Activated T-cell treated with anti-CD3 and anti-CD28 coated beads, Interleukin-2, amount 50 U/mL, for 48 hours (primary cell): Measurements from ENCODE around the gene TRMT44.

Experiments
- DNase-seq, 2 experiments: peaks; one replicate each; pipeline ENCODE4 v3.0.0-alpha.2; 2020

Gene TRMT44

DNA sequence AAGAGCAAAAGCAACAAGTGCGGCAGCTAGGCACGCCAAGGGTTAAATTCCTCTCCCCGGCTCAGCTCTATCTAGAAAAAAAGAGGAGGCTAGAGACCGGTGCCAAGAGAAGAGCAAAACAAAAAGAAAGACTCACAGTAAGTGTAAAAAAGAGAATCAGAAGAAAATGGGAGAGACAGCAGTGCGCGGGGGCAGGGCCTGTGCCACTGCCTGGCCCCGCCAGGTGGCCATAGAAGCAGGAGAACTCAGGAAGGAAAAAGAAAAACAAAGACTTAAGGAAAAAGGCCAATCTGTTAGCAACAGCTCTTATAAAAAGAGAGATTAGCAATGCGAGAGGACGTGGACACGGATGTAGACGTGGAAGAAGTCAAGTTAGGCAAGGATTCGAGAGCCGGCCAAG, 3.3 kb upstream of the TRMT44 start:
- no peak for DNase-seq

DNA sequence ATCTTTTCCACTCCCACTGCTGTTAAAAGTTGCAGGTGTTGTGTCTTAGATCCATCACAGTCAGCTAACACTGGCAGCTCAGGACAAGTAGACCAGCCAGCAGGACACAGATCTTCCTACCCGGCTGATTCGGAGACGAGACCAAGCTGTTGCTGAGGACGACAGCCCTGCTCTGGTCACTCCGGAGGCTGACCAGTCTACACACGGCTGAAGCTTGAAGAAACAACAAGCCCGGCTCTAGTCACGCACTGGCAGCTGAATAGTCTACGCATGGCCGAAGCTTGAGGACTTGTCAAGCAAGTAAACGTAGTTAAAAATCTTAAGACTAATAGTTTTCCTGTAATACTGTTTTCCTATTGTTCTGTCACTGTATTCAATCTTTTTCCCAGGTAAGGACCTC, 1.8 kb upstream of the TRMT44 start:
- DNase-seq = no peak

DNA sequence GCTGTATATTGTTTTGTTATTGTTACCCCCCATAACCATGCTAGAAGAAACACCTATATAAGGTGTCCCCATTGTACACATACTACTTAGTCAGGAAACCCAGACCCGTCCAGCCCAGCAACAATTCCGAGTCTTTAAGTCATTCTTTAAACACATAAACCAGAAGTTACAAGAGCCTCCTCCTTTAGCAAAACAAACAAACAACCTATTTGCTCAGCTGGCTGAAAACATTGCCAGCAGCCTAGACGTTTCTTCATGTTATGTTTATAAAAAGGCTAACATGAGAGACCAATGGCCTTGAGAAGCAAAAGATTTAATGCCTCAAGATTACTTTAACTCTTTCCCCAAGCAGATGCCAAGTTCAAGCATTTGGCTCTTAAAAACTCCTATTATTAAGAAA, 1.4 kb upstream of the TRMT44 start:
- DNase-seq = no peak

DNA sequence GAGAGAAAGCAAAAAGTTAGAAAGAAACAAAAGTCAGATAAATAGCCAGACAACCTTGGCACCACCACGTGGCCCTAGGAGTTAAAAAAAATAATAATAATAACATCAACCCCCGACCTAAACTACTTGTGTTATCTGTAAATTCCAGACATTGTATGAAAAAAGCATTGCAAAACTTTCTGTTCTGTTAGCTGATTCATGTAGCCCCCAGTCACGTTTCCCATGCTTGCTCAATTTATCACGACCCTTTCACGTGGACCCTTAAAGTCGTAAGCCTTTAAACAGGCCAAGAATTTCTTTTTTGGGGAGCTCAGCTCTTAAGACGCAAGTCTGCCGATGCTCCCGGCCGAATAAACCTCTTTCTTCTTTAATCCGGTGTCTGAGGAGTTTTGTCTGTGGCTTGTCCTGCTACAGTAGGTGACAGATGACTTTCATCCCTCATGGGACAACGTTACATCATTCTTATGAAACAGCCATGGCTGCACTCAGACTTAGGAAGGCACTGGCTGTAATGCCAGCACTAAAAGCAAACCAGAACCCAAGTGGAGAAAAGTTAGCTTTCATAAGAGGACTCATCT, 574 bp upstream of the TRMT44 start:
- DNase-seq = peak in 1 of 2 experiments; percentile 48

DNA sequence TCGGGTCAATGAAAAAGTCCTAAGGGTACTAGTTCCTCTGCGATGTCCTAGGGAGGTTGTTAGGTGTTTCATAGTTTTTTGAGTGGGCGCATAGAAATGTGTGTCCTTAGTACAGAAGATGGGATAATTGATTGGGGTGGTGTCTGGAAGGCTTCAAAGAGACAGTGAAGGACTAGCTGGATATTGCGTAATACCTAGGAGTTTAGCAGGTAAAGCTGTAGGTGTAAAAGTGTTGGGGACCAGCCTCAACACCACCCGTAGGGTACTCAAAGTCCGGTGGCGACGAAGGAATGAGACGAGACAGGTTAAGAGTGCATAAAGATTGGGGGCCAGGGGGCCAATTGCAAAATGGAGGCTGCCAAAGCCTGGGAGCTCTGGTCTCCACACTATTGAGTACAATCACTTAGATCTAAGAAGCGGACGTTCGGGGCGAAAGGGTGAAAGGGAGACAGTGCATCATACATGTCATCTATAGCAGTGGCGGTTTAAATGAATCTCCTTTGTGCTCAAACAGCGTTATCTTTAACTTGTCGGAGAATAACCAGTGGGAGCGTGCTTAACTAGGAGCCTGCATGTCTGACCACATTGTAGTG, 1.0 kb downstream of the TRMT44 start:
- no peak for DNase-seq

DNA sequence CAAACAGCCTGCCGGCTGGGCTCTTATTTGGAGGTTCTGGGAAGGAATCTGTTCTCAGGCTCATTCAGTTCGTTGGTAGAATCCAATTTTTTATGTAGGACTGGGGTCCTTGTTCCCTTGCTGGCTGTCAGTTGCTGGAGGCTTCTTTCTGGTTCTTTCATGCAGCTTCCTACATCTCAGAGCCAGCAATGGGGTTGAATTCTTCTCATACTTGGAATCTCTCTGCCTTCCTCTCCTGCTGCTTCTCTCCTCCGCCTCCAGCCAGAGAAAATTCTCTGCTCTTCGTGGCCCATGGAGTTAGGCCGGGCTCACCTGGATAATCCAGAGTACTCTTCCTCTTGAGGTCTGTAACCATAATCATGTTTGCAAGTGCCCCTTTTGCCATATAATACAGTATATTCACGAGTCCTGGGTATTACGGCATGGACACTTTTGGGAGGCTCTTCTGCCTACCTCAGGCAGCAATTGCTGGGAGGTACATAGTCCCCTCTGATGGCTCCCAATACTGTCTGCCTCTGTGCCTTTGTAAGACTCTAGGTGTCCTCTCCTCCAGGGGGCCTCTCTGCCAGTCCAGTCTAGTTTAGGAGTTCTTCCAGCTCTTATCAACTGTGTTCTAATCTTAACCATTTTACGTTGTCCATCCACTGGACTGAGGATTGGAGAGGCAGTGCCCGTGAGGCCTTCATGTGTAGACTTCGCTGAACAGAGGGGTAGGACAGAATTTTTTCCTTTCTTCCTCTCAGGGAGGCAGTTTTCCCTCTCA, 2.2 kb downstream of the TRMT44 start:
- no peak for DNase-seq

DNA sequence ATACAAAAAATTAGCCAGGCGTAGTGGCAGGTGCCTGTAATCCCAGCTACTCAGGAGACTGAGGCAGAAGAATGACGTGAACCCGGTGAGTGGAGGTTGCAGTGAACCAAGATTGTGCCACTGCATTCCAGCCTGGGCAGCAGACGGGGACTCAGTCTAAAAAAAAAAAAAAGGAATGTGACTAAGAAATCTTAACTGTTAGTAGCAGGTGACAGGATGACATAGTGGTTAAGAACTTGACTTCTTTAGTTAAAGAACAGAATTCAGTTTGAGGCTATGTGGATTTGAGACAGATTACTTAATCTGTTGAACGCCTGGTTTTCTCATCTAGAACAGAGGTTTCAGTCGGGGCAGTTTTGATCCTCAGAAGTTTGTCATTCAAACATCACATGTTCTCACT, 3.2 kb downstream of the TRMT44 start:
- no peak for DNase-seq

DNA sequence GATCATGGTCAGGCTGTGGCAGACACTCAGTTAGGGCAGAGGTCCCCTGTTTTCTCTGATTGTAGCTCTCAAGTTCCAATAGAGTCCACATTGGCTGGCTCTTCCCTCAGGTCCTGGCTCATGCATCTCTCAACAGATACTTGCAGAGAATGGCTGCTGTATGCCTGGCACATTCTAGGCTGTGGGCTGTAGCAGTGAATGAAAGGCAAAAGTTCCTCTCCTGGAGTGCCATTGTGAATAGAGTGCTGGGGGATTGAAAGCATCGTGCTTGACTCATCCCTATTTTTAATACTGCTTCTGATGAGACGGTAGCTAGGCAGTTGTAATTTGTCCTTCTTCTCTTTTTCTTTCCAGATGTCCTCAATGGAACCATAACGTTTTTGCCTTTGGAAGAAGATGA, 5.5 kb downstream of the TRMT44 start:
- no peak for DNase-seq

DNA sequence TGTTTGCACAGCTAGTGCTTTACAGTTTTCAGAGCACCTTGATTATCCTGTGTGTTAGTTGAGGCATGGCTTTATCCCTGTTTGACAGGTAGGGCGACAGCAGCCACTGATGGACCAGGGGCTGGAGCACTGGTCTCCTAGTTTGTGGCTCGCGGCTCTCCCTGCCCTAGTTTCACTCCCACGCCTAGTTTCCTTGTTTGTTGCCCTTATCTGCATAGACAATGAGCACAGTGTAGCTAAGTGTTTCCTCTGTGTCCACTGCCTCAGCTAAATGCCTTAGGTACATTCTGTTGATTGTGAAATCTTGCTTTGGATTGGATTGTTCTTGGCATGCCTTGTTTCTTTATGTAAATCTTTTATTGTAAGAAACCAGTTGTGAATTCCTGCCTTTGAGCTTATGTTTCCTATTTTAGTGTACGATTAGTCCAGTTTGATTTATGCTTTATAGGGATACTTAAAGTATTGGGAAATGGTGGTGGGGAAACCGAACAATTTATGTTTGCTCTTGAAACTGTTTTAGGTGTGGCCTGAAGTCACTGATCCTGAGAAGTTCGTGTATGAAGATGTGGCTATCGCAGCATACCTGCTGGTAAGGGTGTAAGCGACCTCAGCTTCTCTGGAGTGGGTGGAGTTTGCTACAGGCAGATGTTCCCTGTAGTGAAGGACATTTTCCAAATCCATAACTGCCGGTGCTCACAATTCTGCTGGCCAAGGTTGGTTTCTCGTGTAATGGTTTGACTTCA, 11.0 kb downstream of the TRMT44 start:
- DNase-seq = no peak

DNA sequence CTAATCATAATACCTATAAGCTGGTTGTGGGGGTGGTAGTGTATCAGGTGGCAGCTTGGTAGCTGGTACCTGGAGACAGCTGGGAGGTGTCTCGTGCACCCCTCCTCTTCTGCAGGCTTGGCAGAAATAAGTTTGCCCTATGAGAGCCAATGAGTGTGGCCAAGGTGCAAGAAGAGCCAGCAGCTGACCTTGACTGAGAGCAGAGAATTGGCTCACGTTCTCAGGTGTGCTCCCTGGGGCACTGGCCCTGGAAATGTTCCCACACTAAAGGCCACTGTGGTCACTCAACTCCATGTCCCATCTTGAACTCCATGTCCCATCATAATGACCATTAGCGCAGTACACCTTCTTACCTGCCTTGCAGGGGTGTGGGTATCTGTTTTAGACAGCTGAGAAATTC, 13.4 kb downstream of the TRMT44 start:
- no peak for DNase-seq

DNA sequence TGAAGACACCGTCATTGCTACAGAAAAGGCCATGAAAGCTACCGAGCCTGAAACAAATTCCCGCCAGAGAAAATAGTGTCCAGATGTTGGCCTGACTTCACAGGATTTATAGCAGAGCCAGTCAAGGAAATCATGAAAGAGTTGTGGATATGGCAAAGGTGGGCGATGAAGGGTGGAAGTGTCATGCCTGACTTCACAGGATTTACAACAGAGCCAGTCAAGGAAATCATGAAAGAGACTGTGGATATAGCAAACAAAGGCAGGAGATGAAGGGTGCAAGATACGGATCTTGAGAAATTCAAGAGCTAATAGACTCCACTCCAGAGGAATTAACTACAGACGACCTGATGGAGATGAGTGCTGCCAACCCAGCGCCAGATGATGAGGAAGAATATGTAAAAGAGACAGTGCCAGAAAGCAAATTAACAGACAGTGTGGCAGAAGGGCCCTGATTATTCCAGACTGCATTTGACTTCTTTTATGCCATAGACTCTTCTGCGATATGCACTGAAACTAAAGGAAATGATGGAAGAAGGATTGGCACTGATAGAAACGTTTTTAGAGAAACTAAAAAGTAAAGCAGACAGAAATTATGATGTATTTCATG, 17.2 kb downstream of the TRMT44 start:
- DNase-seq = no peak

DNA sequence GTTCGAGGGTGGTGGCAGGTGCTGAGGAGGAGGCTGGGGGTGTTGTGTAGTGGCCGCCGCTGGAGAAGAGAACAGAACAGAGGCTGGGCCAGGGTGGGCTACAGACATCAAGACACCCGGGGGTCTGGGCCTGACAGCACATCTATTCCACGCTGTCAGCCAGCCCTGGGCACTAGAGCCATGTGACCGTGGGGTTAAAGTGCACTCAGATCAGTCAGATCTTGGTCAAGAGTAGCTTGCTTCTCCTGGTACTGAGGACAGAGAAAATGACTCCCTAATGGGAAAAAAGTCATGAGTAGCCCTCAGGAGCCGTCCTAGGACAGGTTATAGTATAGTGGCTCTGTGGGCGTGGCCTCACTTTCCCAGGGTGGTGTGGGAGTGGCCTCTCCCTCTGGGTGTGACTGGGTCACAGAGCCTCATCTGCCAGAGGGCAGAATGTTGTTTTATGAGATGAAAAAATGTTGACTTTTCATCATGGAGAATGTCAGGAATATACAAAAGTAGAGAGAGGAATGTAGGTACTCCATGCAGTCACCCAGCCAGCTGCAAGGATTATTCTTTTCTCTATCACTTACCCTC, 19.4 kb downstream of the TRMT44 start:
- no peak for DNase-seq

DNA sequence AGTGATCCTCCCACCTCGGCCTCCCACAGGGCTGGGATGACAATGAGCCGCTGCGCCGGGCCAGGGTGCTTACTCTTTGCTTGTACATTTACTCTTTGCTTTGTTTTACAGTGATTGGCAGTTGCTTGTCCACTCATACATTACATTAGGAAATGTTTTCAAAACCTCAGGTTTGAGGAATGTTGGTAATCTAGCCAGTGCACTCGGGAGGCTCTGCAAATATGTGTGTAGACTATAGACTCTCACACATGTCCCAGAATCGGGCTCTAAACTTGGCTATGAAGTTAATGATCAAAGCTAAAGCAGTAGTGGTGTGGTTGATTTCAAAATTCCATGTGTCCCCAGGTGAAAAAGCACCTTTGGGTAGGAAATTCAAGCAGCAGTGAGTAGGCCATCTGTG, 20.5 kb downstream of the TRMT44 start:
- no peak for DNase-seq

DNA sequence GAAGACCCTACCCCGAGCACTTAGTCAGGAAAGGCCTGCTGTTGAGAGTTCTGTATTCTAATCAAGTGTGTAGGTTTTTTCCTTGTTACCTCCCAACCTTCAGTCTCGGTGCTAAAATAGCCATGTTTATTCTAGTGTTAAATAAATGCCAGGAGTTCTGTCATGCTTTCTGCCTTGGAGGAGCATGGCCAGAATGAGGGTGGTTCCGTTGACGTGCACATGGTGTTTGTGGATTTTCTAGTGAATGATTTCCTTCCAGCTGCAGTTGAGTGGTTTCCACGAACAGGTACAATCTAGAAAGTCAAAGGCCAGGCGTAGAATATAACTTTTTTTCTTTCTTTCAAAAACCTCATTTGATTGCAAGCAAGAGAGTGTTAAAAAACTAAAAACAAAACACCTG, 21.0 kb downstream of the TRMT44 start:
- no peak for DNase-seq

DNA sequence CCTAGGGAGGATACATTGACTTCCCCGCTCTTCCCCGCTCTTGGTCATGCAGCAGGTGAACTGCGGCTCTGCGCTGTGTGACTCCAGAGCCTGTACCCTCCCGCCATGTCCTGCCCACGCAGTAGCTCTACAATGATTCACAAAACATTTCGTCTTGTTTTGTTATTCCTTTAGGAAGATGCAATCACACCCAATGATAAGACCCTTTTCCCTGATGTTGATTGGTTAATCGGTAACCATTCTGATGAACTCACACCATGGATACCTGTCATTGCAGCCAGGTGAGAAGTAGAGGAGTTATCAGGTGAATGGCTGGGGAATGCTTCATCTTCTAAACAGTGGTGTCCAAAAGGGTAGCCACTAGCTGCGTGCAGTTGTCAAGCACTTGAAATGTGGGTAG, 23.2 kb downstream of the TRMT44 start:
- no peak for DNase-seq

DNA sequence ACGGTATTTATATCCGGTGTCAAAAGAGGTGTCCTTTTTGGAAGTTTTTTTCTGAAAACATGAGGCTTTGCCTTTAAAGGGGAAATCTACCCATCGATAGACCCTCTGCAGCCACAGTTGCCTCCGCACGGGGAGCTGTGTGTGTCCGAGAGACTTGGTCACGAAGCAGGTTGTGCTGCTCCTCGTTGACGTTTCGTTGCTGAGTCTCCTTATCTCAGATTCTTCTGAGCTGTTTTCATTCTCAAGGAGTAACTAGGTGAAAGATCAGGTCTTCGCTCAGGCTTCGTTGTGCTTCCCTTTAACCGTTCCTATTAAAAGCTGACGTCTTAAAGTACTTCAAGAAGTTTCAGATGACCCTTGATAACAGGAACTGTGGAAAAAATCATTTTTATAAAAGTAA, 23.8 kb downstream of the TRMT44 start:
- no peak for DNase-seq

DNA sequence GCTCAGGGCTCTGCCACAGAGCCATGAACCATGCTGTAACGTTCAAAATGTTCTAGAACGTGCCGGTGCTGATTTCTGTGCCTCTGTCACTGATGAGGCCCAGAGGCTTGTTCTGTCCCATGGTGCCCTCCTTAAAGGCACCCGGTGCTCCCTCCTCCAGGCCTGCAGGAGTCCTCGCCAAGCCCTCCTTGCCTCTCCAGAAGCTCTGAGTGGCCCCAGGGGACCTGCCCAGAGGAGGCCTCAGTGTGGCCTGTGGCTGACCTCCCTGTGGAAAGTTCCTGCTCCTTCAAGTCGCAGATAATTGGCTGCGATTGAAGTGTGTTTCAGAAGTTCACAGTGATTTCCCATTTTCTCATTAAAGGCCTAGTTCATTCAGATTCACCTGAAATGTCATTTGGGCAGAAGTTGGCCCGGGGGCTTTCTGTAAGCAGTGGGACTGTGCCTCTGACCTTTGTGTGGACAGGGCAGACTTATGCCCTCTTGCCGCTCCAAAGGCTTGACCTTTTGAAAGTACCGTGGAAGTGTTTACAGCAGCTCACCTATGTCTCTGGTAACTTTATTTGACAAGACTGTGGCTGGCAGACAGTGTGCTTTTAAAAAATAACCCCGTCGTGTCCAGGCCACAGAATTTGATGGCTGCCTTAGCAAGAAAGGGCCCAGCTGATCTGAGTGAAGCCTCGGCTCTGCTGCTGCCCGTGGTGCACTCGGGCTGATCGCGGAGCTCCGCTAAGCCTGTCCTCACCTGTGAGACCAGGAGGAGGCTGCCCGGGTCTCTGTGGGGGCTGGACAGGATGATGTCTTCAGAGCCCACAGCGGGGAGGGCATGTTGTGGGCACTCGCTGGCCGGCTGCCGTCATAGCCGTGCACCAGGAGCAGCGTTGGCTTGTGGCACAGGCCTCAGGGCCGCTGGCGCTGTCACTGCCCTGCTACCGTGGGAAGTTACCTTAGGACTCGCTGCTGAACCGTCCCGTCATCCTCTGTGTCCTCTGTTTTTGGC, 25.3 kb downstream of the TRMT44 start:
- no peak for DNase-seq

DNA sequence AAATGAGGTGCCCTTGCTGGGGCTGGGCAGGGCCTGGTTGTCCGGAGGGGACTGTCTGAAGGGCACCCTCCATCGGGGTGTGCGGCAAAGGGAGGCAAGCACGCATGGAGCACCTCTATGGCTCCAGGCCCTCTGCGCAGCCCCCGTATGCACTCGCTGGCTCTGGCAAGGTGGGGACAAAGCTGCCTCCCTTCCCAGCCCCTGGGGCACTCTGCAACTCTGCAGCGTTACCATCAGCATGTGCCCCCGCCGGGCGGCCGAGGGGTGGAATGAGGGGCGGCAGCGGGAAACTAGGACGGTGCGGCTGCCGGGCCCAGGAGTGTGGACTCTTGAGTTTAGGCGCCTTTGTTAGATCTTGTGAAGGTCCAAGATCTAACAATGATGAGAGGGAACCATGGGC, 26.4 kb downstream of the TRMT44 start:
- DNase-seq = no peak

DNA sequence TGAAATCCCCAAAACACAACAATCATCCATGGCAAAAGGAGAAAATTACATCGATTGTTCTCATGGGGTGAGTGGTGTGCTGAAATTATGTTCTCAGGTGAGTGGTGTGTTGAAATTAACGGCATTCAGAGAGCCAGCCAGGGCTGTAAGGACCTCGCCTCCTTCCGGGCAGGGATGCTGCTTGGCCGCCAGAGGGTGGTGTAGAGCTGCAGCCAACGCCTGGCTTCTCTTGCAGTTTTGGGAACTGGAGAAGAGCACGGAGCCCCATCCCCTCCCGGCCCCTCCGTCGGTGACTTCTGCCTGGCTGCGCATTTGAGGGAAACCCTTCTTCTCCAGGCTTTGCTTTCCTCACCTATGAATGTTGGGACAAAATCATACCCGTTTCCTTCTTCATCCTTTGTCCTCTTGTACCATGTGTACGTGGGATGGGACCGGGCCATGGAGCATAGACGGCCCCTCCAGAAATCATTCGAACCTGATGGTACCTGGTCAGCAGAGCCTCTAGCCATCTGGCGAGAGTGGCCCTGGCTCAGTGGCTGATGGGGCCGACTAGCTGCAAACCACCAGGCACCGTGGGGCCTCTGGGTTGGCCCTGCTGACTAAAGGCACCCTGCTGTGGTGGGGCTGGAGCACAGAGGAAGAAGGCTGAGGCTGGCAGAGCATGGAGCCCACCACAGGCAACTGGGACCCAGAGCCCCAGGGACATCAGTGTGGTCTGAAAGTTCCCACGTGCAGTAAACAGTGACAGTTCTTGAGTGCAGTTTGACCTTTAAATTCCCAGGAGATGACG, 28.4 kb downstream of the TRMT44 start:
- DNase-seq = peak; percentile 62 to 70

DNA sequence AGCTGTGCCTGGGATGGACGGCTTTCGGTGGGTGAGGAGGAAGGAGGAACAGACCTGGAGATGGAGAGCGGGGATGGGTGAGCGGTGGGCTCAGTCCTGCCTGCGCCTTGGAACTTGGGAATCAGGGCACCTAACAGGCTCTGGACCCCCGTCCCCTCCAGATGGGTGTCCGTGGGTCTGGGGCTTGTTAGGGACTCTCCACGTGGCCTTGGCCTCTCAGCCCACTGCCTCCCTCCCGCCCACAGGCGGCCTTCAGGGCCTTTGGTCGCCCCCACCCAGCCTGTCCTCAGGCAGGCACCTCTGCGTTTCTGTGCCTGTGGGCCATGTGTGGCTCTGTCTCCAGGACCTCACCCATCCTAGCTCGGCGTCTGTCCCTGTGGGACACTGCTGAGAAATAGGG, 29.0 kb downstream of the TRMT44 start:
- no peak for DNase-seq

DNA sequence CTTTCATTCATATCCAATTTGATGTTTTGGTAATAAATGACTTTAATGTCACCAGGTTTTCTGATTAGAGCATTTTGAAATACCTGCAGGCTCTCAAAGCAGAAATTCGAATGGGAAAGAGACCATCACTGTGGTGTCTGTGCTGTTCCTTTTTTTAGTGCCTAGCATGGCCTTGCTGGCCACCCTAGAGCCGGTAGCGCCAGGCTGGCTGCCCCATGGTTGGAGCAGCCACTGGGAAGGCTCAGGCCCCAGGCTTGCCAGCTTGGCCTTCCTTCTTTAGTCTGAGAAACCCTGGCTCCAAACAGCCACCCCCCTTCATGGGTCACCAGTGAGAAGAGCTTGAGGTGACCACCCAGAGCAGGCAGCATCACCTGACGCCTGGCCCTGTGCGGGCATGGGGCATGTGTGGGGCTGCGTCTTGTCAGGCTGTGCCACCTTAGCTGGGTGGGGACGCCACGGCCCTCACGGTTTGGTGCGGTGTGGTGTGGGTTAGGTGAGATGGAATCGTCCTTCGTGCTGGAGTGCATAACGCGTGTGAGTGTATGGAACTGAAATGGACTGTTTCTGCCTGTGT, 30.0 kb downstream of the TRMT44 start:
- DNase-seq = no peak
